Thyroid gland (tissue), 4 donors: Measurements from ENCODE around the gene TIAM1.

Source experiments
- CTCF ChIP-seq, 6 experiments: fragments of 200-600 bp in 3 of 6; fragments of 450-650 bp in 3 of 6; sonication (generic) in 3 of 6; IDR thresholded peaks; one replicate each; pipeline ENCODE4 v1.5.1; 2016 to 2019; ENCODE audit warnings: antibody characterized with exemption in 6 of 6, mild to moderate bottlenecking in 2 of 6, inconsistent platforms in 1 of 6, moderate library complexity in 1 of 6
- POLR2A ChIP-seq, 2 donors: fragments of 450-650 bp; IDR thresholded peaks; one replicate each; pipeline ENCODE4 v1.6.1; 2017; ENCODE audit warnings: antibody characterized with exemption in 2 of 2, mild to moderate bottlenecking in 2 of 2, moderate library complexity in 1 of 2

- TF ChIP-seq CTCF (IDR thresholded peaks at IDR 0.05) (no peak), POLR2A (IDR thresholded peaks at IDR 0.05) (no peak)
These were observed 59.2 kb downstream of the TIAM1 start for GRCh38 chr21:31284797-31285397.
